ENCODE data around the gene PIH1D2.

- TF ChIP-seq POLR2A (IDR thresholded peaks at IDR 0.05; ENCODE audit: low read length) (no peak), GATA1 (IDR thresholded peaks at IDR 0.05; ENCODE audit: low read depth, low read length) (no peak)
Observed at GRCh38 chr11:112042161-112042960, 31.5 kb downstream of the PIH1D2 start.
